Neural progenitor cell (in vitro differentiated cells): ENCODE data around the gene SMIM41. TPM values are rescaled to one million over a fixed set of nuclear protein-coding genes. Genes with fewer than 3 reads are reported as not detected.

Experiments
- DNase-seq: peaks from one replicate; pipeline ENCODE4 v3.0.0-alpha.2; 2016; ENCODE audit warnings: low spot score
- H2AFZ ChIP-seq: fragments of 200-600 bp; sonication (generic); replicated peaks from 2 replicates; pipeline ENCODE4 v1.6.1; 2016; ENCODE audit warnings: antibody characterized with exemption
- H3F3A ChIP-seq: fragments of 200-600 bp; sonication (generic); 2 replicates; pipeline ENCODE4 v1.6.1; 2016; ENCODE audit warnings: antibody characterized with exemption, low read depth
- H3K27ac ChIP-seq: fragments of 200-600 bp; sonication (generic); 2 replicates; pipeline ENCODE4 v1.5.1; 2016; ENCODE audit warnings: mild to moderate bottlenecking
- H3K27me3 ChIP-seq: fragments of 200-600 bp; sonication (generic); 2 replicates; pipeline ENCODE4 v1.6.1; 2016; ENCODE audit warnings: mild to moderate bottlenecking, moderate library complexity
- H3K36me3 ChIP-seq: fragments of 200-600 bp; sonication (generic); 2 replicates; pipeline ENCODE4 v1.5.1; 2016
- H3K4me1 ChIP-seq: fragments of 200-600 bp; sonication (generic); 2 replicates; pipeline ENCODE4 v1.6.1; 2016; ENCODE audit warnings: mixed run types
- H3K4me2 ChIP-seq: fragments of 200-600 bp; sonication (generic); 2 replicates; pipeline ENCODE4 v1.6.1; 2016
- H3K4me3 ChIP-seq: fragments of 200-600 bp; sonication (generic); 2 replicates; pipeline ENCODE4 v1.5.1; 2016
- H3K79me2 ChIP-seq: fragments of 200-600 bp; sonication (generic); 2 replicates; pipeline ENCODE4 v1.6.1; 2016; ENCODE audit warnings: low read depth
- H3K9ac ChIP-seq: fragments of 200-600 bp; sonication (generic); 2 replicates; pipeline ENCODE4 v1.6.1; 2016
- H3K9me3 ChIP-seq: fragments of 200-600 bp; sonication (generic); 2 replicates; pipeline ENCODE4 v1.5.1; 2016; ENCODE audit warnings: low read depth
- H4K20me1 ChIP-seq: fragments of 200-600 bp; sonication (generic); 2 replicates; pipeline ENCODE4 v1.6.1; 2016; ENCODE audit warnings: low read depth
- H3K27ac Mint-ChIP-seq: 3 replicates; pipeline ENCODE4 v1.8.0; 2021; ENCODE audit warnings: mixed read lengths
- H3K27me3 Mint-ChIP-seq: 2 replicates; pipeline ENCODE4 v1.8.0; 2022; ENCODE audit warnings: low read depth, mild to moderate bottlenecking, inconsistent platforms, moderate library complexity, mixed read lengths; ENCODE audit not compliant: insufficient read depth
- H3K36me3 Mint-ChIP-seq: 3 replicates; pipeline ENCODE4 v1.8.0; 2021; ENCODE audit warnings: mixed read lengths
- H3K4me1 Mint-ChIP-seq: 3 replicates; pipeline ENCODE4 v1.8.0; 2021; ENCODE audit warnings: mixed read lengths
- H3K4me3 Mint-ChIP-seq: 3 replicates; pipeline ENCODE4 v1.8.0; 2021; ENCODE audit warnings: mild to moderate bottlenecking, moderate library complexity, mixed read lengths
- H3K9me3 Mint-ChIP-seq: 3 replicates; pipeline ENCODE4 v1.8.0; 2020; ENCODE audit warnings: mixed read lengths
- CTCF ChIP-seq: fragments of 200-600 bp; sonication (generic); IDR thresholded peaks from 2 replicates; pipeline ENCODE4 v1.5.1; 2017; ENCODE audit warnings: antibody characterized with exemption, mild to moderate bottlenecking
- EZH2 ChIP-seq: fragments of 200-600 bp; sonication (generic); IDR thresholded peaks from 2 replicates; pipeline ENCODE4 v1.6.1; 2017; ENCODE audit warnings: antibody characterized with exemption, mild to moderate bottlenecking, moderate library complexity
- EZH2phosphoT487 ChIP-seq: fragments of 200-600 bp; sonication (generic); IDR thresholded peaks from 2 replicates; pipeline ENCODE4 v1.6.1; 2017; ENCODE audit warnings: antibody characterized with exemption
- total RNA-seq: library from RNA; depleted of rRNA; stranded (reverse); fragments of >200 nt; gene quantifications from 2 replicates; pipeline ENCODE4 v1.2.3, GENCODE V29; 2015; ENCODE audit warnings: low replicate concordance

SMIM41 gene
- total RNA-seq, 1 donor from 2014 or later: not detected

DNA sequence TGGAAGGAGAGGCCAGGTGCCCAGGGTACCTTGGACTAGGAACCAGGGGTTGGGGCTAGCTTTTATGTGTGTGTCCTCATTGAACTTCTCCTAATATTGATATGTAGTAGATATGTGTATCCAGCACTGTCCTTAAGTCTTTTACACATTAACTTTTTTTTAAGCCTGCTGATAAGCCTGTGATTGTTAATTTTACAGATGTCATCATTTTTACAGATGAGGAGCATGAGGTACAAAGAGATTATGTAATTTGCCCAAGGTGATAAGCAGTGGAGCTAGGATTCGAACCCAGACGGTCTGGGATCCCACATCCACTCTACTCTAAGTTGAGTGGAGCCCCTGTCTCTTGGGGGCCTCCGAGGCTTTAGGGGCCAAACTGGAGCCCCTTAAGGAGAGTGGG lies 38.5 kb upstream of the SMIM41 start:
- no peaks in the 10 kb centered on the region for H3K9me3 Mint-ChIP-seq
- Histone ChIP-seq H3F3A (peaks cover 21% of the 10 kb centered on the region), H3K4me1 (no peaks in the 10 kb centered on the region), H3K27me3 (peaks cover 31% of the 10 kb centered on the region), H3K4me2 (no peak overlapping the region), H3K36me3 (no peaks in the 10 kb centered on the region), H3K4me3 (no peak overlapping the region), H3K27ac (no peak overlapping the region), H3K9ac (no peak overlapping the region), H3K79me2 (no peaks in the 10 kb centered on the region), H4K20me1 (peaks cover 41% of the 10 kb centered on the region), H2AFZ (no peak overlapping the region), H3K9me3 (no peaks in the 10 kb centered on the region)
- no peak overlapping the region for H3K4me3 Mint-ChIP-seq
- peaks cover 6% of the 10 kb centered on the region for H3K36me3 Mint-ChIP-seq
- no peak for TF ChIP-seq EZH2phosphoT487
- no peak for TF ChIP-seq EZH2
- TF ChIP-seq CTCF: no peak
- H3K27me3 Mint-ChIP-seq: peaks cover 9% of the 10 kb centered on the region
- no peak overlapping the region for H3K27ac Mint-ChIP-seq
- DNase-seq: no peak
- H3K4me1 Mint-ChIP-seq: peaks cover 23% of the 10 kb centered on the region

GRCh38 chr12:52041695-52042123 lies 37.8 kb upstream of the SMIM41 start:
- H3K4me1 ChIP-seq: no peaks in the 10 kb centered on the region
- H3K9ac ChIP-seq: no peak overlapping the region
- no peak overlapping the region for H3K4me3 ChIP-seq
- no peaks in the 10 kb centered on the region for H3K36me3 ChIP-seq
- no peak overlapping the region for H3K4me3 Mint-ChIP-seq
- TF ChIP-seq EZH2phosphoT487: no peak
- TF ChIP-seq EZH2: no peak
- TF ChIP-seq CTCF: no peak
- H3K27me3 ChIP-seq: peaks cover 24% of the 10 kb centered on the region
- peaks cover 6% of the 10 kb centered on the region for H3K36me3 Mint-ChIP-seq
- peak; percentile 66 for DNase-seq
- no peaks in the 10 kb centered on the region for H3K9me3 ChIP-seq
- H3K4me2 ChIP-seq: no peak overlapping the region
- peaks cover 14% of the 10 kb centered on the region for H3F3A ChIP-seq
- no peaks in the 10 kb centered on the region for H3K79me2 ChIP-seq
- peak overlapping the region; percentile 71 for H3K27ac Mint-ChIP-seq
- no peak overlapping the region for H3K27ac ChIP-seq
- H3K9me3 Mint-ChIP-seq: no peaks in the 10 kb centered on the region
- peaks cover 19% of the 10 kb centered on the region for H3K4me1 Mint-ChIP-seq
- no peak overlapping the region for H2AFZ ChIP-seq
- H3K27me3 Mint-ChIP-seq: peaks cover 9% of the 10 kb centered on the region
- H4K20me1 ChIP-seq: peaks cover 41% of the 10 kb centered on the region

DNA sequence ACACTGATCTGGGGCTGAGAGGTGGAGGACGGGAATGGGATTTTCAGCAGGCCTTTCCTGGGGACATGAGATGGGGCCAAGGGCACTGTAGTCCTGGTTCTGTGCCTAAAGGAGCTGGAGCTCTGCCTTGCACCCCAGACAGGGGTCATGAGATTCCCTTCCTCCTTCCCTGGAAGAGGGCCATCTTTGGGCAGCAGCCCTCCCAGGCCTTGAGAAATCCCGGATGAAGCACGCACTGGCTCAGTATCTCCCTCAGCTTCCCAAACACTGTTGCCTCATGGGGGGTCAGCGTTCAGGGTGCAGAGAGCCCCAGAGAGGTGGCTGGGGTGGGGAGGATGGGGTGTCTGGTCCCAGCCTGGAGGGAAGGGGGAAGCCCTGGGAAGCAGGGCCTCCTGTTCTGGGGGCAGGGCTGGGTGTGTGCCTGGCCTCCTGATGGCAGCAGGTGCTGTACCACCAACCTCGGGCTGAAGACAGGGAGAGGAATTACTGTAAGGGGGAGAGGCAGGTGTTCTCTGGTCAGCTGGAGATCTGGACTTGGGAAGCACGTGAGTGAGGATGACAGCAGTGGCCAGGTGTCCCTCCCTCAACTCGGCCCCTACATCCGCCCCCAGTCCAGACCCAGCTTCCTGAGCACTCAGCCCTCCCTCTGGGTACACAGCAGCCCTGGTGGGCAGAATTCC lies 36.7 kb upstream of the SMIM41 start:
- H3K27ac Mint-ChIP-seq: no peak overlapping the region
- H3K27me3 Mint-ChIP-seq: peaks cover 9% of the 10 kb centered on the region
- no peak overlapping the region for H3K4me3 Mint-ChIP-seq
- Histone ChIP-seq H3K9me3 (no peaks in the 10 kb centered on the region), H3K27ac (no peak overlapping the region), H2AFZ (no peak overlapping the region), H3K4me1 (no peaks in the 10 kb centered on the region), H3K9ac (no peak overlapping the region), H3K4me2 (no peak overlapping the region), H3F3A (peaks cover 13% of the 10 kb centered on the region), H3K79me2 (no peaks in the 10 kb centered on the region), H3K36me3 (no peaks in the 10 kb centered on the region), H3K4me3 (no peak overlapping the region), H3K27me3 (peaks cover 15% of the 10 kb centered on the region), H4K20me1 (peaks cover 41% of the 10 kb centered on the region)
- TF ChIP-seq EZH2phosphoT487: no peak
- TF ChIP-seq EZH2: no peak
- no peak for TF ChIP-seq CTCF
- H3K9me3 Mint-ChIP-seq: no peaks in the 10 kb centered on the region
- peaks cover 6% of the 10 kb centered on the region for H3K36me3 Mint-ChIP-seq
- DNase-seq: no peak
- H3K4me1 Mint-ChIP-seq: peaks cover 16% of the 10 kb centered on the region
